ENCODE results near the gene FAM47B. TPM values are rescaled to one million over a fixed set of nuclear protein-coding genes. Genes with fewer than 3 reads are reported as not detected.

Gene FAM47B
- total RNA-seq: not detected

DNA sequence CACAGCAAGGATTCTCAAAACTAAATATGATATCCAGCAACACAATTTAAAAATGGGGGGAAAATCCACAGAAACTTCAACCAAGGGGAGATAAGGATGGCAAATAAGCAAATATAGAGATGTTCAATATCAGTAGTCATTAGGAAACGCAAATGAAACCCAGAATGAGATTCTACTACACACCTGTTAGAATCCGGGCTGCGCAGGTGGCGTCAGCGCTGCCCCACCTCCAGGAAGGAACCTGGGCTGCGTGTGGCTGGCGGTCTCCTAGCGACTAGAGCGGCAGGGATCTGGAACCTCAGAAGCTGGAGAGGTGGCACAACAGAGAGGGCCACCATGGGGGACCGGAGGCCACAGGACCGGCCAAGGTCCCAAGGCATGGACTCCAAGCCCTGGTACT is at the start of gene FAM47B:
FAM47B (plus strand) TSS at position 301 of the 400 bp plus-strand sequence; CDS start at position 337, 36 bp downstream.
- 78 to 88% methylated on average over 3 to 6 of the region's 11 CpGs for WGBS, 2 donors
- ATAC-seq: no peak

DNA sequence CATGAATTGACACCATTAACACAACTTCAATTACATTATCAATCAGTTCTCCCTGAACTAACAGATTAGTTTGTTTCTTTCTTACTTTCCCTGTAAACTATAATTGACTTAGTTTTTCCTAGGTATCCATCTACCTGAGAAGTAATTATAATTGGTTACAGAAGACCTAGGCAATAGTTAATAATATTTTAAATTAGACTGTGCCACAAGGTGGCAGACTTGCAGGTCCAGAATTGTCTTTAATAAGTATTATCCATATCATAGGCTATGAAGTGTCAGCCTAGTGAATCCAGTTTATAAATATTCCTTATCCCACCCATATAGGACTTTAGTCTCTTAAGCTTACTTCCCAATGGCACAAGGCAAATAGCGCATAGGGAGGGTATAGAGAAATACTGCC is 48.9 kb upstream of the FAM47B start:
- ATAC-seq (no peak), DNase-seq (no peak)
- H3K4me3 ChIP-seq: no peak overlapping the region
- no peaks in the 10 kb centered on the region for H3K36me3 ChIP-seq (replicated peaks in 1 of 2; ENCODE audit: insufficient read depth in 1 of 2, low read depth in 2 of 2)
- no peaks in the 10 kb centered on the region for H3K4me1 ChIP-seq
- H3K9me3 ChIP-seq: no peaks in the 10 kb centered on the region
- intact Hi-C loops (cut with DNase I): no loop called here
- TF ChIP-seq, protein P1, sequence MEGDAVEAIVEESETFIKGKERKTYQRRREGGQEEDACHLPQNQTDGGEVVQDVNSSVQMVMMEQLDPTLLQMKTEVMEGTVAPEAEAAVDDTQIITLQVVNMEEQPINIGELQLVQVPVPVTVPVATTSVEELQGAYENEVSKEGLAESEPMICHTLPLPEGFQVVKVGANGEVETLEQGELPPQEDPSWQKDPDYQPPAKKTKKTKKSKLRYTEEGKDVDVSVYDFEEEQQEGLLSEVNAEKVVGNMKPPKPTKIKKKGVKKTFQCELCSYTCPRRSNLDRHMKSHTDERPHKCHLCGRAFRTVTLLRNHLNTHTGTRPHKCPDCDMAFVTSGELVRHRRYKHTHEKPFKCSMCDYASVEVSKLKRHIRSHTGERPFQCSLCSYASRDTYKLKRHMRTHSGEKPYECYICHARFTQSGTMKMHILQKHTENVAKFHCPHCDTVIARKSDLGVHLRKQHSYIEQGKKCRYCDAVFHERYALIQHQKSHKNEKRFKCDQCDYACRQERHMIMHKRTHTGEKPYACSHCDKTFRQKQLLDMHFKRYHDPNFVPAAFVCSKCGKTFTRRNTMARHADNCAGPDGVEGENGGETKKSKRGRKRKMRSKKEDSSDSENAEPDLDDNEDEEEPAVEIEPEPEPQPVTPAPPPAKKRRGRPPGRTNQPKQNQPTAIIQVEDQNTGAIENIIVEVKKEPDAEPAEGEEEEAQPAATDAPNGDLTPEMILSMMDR (IDR thresholded peaks at IDR 0.05): peak in 3 of 7 experiments; percentile 20 to 33 (median 29)
- no peak for TF ChIP-seq POLR2A (IDR thresholded peaks at IDR 0.05)
- no peak overlapping the region for H3K27ac ChIP-seq
- no peaks in the 10 kb centered on the region for H3K27me3 ChIP-seq
- WGBS, 2 donors: 50 to 95% methylated on average over 1 of the region's 1 CpG

More for the DNA sequence above, at the start of gene FAM47B:
- DNase-seq: no peak
- no peaks in the 10 kb centered on the region for H3K36me3 ChIP-seq (replicated peaks in 1 of 2; ENCODE audit: insufficient read depth in 1 of 2, low read depth in 2 of 2)
- H3K9me3 ChIP-seq: no peaks in the 10 kb centered on the region
- H3K27ac ChIP-seq: no peak within 1 kb of the TSS
- no peak within 1 kb of the TSS for H3K4me3 ChIP-seq
- H3K4me1 ChIP-seq: no peaks in the 10 kb centered on the region
- intact Hi-C loops (cut with DNase I): no loop called here
- H3K27me3 ChIP-seq: no peaks in the 10 kb centered on the region
- no peak for TF ChIP-seq POLR2A (IDR thresholded peaks at IDR 0.05)
- TF ChIP-seq, protein P1 (IDR thresholded peaks at IDR 0.05): no peak

DNA sequence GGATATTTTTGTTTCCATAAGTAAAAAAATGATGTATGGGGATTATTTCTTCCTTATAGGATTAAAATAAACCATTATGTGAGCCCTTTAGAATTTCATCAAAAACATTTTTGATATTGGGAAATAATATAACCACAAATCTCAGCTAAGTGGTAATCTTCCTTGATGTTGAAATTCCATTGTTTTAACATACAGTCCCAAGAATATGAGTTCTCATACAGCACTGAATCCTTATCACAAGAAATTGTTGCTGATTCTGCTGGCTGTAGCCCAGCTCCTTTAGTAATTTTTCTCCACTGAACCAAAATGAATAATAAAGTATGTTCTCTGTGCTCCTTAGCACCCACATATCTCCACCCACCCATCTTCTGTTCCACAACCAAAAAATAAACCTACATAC is 41.9 kb upstream of the FAM47B start:
- Histone ChIP-seq H3K27ac (no peak overlapping the region), H3K27me3 (no peaks in the 10 kb centered on the region), H3K36me3 (replicated peaks in 1 of 2; ENCODE audit: insufficient read depth in 1 of 2, low read depth in 2 of 2) (no peaks in the 10 kb centered on the region), H3K4me3 (no peak overlapping the region), H3K9me3 (no peaks in the 10 kb centered on the region), H3K4me1 (no peaks in the 10 kb centered on the region)
- ATAC-seq (no peak), DNase-seq (no peak)
- intact Hi-C loops (cut with DNase I): no loop called here
- TF ChIP-seq, protein P1 (IDR thresholded peaks at IDR 0.05): no peak
- no peak for TF ChIP-seq POLR2A (IDR thresholded peaks at IDR 0.05)

DNA sequence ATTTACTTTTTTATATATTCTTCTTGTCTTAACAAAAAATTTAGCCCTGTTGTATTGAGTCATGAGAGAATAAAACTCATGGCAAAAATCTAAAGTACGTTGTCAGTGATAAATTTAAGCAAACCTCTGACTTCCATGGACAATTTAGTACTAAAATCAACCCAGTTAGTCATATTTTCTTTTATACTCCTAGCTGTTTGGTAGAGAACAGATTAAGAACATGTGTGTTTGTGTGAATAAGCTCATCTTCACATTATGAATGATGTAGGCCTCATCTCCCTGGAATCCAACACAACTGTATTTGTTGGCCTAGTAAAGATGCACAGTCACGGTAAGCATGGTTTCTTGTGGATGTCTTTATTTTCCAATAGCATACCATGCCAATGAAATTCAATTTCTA is 40.8 kb upstream of the FAM47B start:
- H3K9me3 ChIP-seq: no peaks in the 10 kb centered on the region
- no peaks in the 10 kb centered on the region for H3K36me3 ChIP-seq (replicated peaks in 1 of 2; ENCODE audit: insufficient read depth in 1 of 2, low read depth in 2 of 2)
- H3K27me3 ChIP-seq: no peaks in the 10 kb centered on the region
- intact Hi-C loops (cut with DNase I): no loop called here
- H3K4me3 ChIP-seq: no peak overlapping the region
- no peak for TF ChIP-seq POLR2A (IDR thresholded peaks at IDR 0.05)
- TF ChIP-seq, protein P1 (IDR thresholded peaks at IDR 0.05): no peak
- DNase-seq: no peak
- 74 to 81% methylated on average over 2 of the region's 2 CpGs for WGBS, 2 donors
- H3K27ac ChIP-seq: no peak overlapping the region
- no peaks in the 10 kb centered on the region for H3K4me1 ChIP-seq
- ATAC-seq: no peak

DNA sequence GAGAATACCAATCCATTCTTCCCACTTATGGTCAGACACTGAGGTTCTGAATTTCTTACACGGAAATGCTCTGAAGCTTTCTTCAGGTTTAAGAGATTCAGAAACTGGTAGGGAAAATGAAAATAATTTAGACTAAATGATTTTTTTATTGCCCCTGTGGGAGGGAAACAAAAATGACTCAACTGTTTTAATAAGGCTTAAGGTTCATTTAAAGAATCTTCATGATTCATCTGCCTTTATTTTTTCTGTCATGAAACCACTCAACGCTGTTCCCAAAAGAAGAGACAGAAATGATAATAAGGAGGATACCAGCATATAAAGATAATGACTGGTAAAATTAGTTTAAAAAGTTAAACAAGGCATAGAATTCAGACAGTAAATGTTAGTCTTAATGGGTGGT is 39.3 kb upstream of the FAM47B start:
- Histone ChIP-seq H3K9me3 (no peaks in the 10 kb centered on the region), H3K27ac (no peak overlapping the region), H3K4me1 (no peaks in the 10 kb centered on the region), H3K4me3 (no peak overlapping the region), H3K27me3 (no peaks in the 10 kb centered on the region), H3K36me3 (replicated peaks in 1 of 2; ENCODE audit: insufficient read depth in 1 of 2, low read depth in 2 of 2) (no peaks in the 10 kb centered on the region)
- no peak for TF ChIP-seq POLR2A (IDR thresholded peaks at IDR 0.05)
- intact Hi-C loops (cut with DNase I): no loop called here
- no peak for DNase-seq
- 66 to 80% methylated on average over 2 of the region's 2 CpGs for WGBS, 2 donors
- ATAC-seq: no peak
